ENCODE measurements around the gene PCP4. TPM values are rescaled to one million over a fixed set of nuclear protein-coding genes. Genes with fewer than 3 reads are reported as not detected.

Gene PCP4
- total and polyA plus RNA-seq, 10 of the 15 experiments (the other 5 are each of a cell fraction or from before 2014, with no cell fraction given) = not detected

DNA sequence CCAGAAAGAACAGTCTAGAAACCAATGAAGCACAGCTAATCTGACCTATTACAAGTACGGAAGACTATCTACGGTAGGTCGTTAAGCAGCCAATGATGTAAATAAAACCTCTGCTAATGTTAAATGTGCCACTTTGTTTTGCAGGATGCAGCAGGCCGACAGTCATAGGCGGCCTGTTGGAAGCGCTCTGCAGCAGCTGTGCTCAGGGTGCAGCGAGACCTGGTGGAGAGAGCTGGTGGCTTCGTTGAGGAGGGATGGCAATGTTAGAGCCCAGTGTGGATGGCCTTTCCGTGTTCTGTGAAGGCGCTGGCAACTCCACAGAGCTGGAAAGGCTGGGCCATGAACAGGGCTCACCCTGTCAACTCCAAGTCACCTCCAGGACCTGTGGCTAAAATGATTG lies 87.3 kb downstream of the PCP4 start (continued):
- TF ChIP-seq, protein P1, sequence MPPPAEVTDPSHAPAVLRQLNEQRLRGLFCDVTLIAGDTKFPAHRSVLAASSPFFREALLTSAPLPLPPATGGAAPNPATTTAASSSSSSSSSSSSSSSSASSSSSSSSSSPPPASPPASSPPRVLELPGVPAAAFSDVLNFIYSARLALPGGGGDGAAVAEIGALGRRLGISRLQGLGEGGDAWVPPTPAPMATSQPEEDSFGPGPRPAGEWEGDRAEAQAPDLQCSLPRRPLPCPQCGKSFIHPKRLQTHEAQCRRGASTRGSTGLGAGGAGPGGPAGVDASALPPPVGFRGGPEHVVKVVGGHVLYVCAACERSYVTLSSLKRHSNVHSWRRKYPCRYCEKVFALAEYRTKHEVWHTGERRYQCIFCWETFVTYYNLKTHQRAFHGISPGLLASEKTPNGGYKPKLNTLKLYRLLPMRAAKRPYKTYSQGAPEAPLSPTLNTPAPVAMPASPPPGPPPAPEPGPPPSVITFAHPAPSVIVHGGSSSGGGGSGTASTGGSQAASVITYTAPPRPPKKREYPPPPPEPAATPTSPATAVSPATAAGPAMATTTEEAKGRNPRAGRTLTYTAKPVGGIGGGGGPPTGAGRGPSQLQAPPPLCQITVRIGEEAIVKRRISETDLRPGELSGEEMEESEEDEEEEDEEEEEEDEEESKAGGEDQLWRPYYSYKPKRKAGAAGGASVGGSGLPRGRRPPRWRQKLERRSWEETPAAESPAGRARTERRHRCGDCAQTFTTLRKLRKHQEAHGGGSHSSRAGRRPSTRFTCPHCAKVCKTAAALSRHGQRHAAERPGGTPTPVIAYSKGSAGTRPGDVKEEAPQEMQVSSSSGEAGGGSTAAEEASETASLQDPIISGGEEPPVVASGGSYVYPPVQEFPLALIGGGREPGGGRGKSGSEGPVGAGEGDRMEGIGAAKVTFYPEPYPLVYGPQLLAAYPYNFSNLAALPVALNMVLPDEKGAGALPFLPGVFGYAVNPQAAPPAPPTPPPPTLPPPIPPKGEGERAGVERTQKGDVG (CRISPR knock-in tag; IDR thresholded peaks at IDR 0.05) = no peak
- TF ChIP-seq, protein P2, sequence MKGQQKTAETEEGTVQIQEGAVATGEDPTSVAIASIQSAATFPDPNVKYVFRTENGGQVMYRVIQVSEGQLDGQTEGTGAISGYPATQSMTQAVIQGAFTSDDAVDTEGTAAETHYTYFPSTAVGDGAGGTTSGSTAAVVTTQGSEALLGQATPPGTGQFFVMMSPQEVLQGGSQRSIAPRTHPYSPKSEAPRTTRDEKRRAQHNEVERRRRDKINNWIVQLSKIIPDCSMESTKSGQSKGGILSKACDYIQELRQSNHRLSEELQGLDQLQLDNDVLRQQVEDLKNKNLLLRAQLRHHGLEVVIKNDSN (IDR thresholded peaks at IDR 0.05; ENCODE audit: borderline replicate concordance, extremely low read length, insufficient read depth, low read depth, low read length) = no peak
- TF ChIP-seq, protein P3, sequence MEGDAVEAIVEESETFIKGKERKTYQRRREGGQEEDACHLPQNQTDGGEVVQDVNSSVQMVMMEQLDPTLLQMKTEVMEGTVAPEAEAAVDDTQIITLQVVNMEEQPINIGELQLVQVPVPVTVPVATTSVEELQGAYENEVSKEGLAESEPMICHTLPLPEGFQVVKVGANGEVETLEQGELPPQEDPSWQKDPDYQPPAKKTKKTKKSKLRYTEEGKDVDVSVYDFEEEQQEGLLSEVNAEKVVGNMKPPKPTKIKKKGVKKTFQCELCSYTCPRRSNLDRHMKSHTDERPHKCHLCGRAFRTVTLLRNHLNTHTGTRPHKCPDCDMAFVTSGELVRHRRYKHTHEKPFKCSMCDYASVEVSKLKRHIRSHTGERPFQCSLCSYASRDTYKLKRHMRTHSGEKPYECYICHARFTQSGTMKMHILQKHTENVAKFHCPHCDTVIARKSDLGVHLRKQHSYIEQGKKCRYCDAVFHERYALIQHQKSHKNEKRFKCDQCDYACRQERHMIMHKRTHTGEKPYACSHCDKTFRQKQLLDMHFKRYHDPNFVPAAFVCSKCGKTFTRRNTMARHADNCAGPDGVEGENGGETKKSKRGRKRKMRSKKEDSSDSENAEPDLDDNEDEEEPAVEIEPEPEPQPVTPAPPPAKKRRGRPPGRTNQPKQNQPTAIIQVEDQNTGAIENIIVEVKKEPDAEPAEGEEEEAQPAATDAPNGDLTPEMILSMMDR (IDR thresholded peaks at IDR 0.05 in 2 of 3, conservative IDR thresholded peaks at IDR 0.05 in 1 of 3; ENCODE audit: control insufficient read depth in 2 of 3, extremely low read depth in 1 of 3, insufficient read depth in 1 of 3, low read depth in 3 of 3, low read length in 3 of 3) = no peak
- no peak for TF ChIP-seq KAT2A (conservative IDR thresholded peaks at IDR 0.05; ENCODE audit: control insufficient read depth, low read depth, low read length)

DNA sequence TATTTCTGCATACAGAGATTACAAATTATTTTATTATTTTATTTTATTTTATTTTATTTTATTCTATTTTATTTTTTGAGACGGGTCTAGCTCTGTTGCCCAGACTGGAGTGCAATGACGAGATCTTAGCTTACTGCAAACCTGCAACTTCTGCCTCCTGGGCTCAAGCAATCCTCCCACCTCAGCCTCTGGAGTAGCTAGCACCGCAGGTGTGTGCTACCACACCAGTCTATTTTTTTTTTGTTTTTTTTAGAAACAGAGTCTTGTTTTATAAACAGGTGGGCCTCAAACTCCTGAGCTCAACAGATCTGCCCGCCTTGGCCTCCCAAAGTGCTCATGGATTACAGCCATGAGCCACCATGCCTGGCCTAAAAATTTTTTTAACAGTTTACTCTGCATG lies 88.1 kb downstream of the PCP4 start:
- BruUV-seq (replicated peaks) = no TSS peak

More for the DNA sequence above, 88.1 kb downstream of the PCP4 start:
- H4K20me1 ChIP-seq (ENCODE audit: control insufficient read depth, insufficient read depth) = no peaks in the 10 kb centered on the region
- no peak overlapping the region for H3K4me2 ChIP-seq (ENCODE audit: control insufficient read depth, insufficient read depth)
- SMC1A ChIA-PET (ENCODE audit: uncharacterized antibody, unreplicated experiment) = no interaction called here
- no peaks in the 10 kb centered on the region for H3K79me2 ChIP-seq (ENCODE audit: control insufficient read depth, insufficient read depth, low read length)
- CTCF ChIA-PET = no interaction called here
- POLR2A ChIA-PET = no interaction called here
- no peak overlapping the region for H3K27ac ChIP-seq (ENCODE audit: control insufficient read depth, insufficient read depth)
- no peaks in the 10 kb centered on the region for H3K36me3 ChIP-seq (ENCODE audit: control insufficient read depth in 2 of 2, insufficient read depth in 2 of 2, low read length in 1 of 2)
- WGBS (ENCODE audit: insufficient coverage, insufficient replicate concordance, low lambda C conversion rate, missing lambda C conversion rate) = 6% methylated on average over 4 of the region's 4 CpGs
- RAD21 ChIA-PET (ENCODE audit: unreplicated experiment) = no interaction called here
- DNase-seq (ENCODE audit: low read depth, low spot score) = no peak
- intact Hi-C loops (cut with micrococcal nuclease; ENCODE audit: unreplicated experiment) = no loop called here
- H3K4me1 ChIP-seq (ENCODE audit: control insufficient read depth, insufficient read depth, low read length) = no peaks in the 10 kb centered on the region
- H2AFZ ChIP-seq (ENCODE audit: control insufficient read depth, low read depth, low read length) = no peak overlapping the region
- H3K4me3 ChIP-seq = no peak overlapping the region
- no peak overlapping the region for H3K9ac ChIP-seq (ENCODE audit: control insufficient read depth, insufficient read depth, low read length)
- TF ChIP-seq, protein P4, sequence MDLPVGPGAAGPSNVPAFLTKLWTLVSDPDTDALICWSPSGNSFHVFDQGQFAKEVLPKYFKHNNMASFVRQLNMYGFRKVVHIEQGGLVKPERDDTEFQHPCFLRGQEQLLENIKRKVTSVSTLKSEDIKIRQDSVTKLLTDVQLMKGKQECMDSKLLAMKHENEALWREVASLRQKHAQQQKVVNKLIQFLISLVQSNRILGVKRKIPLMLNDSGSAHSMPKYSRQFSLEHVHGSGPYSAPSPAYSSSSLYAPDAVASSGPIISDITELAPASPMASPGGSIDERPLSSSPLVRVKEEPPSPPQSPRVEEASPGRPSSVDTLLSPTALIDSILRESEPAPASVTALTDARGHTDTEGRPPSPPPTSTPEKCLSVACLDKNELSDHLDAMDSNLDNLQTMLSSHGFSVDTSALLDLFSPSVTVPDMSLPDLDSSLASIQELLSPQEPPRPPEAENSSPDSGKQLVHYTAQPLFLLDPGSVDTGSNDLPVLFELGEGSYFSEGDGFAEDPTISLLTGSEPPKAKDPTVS (IDR thresholded peaks at IDR 0.05; ENCODE audit: low read depth, low read length) = no peak
- TF ChIP-seq, protein P5, sequence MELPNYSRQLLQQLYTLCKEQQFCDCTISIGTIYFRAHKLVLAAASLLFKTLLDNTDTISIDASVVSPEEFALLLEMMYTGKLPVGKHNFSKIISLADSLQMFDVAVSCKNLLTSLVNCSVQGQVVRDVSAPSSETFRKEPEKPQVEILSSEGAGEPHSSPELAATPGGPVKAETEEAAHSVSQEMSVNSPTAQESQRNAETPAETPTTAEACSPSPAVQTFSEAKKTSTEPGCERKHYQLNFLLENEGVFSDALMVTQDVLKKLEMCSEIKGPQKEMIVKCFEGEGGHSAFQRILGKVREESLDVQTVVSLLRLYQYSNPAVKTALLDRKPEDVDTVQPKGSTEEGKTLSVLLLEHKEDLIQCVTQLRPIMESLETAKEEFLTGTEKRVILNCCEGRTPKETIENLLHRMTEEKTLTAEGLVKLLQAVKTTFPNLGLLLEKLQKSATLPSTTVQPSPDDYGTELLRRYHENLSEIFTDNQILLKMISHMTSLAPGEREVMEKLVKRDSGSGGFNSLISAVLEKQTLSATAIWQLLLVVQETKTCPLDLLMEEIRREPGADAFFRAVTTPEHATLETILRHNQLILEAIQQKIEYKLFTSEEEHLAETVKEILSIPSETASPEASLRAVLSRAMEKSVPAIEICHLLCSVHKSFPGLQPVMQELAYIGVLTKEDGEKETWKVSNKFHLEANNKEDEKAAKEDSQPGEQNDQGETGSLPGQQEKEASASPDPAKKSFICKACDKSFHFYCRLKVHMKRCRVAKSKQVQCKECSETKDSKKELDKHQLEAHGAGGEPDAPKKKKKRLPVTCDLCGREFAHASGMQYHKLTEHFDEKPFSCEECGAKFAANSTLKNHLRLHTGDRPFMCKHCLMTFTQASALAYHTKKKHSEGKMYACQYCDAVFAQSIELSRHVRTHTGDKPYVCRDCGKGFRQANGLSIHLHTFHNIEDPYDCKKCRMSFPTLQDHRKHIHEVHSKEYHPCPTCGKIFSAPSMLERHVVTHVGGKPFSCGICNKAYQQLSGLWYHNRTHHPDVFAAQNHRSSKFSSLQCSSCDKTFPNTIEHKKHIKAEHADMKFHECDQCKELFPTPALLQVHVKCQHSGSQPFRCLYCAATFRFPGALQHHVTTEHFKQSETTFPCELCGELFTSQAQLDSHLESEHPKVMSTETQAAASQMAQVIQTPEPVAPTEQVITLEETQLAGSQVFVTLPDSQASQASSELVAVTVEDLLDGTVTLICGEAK (IDR thresholded peaks at IDR 0.05; ENCODE audit: borderline replicate concordance) = no peak
- H3K27me3 ChIP-seq (replicated peaks in 1 of 2; ENCODE audit: control insufficient read depth in 2 of 2, insufficient read depth in 2 of 2, low read length in 1 of 2) = no peaks in the 10 kb centered on the region
- in situ Hi-C loops (cut with MboI) = no loop called here
- no peak for ATAC-seq
- no peak for FAIRE-seq
- no peaks in the 10 kb centered on the region; the same call in 2 of the 3 replicates for H3K9me3 ChIP-seq (replicated peaks; ENCODE audit: control insufficient read depth, insufficient read depth, low read length)
